Fibroblast of the aortic adventitia (primary cell): ENCODE measurements around the gene SCAF1. TPM values are rescaled to one million over a fixed set of nuclear protein-coding genes. Genes with fewer than 3 reads are reported as not detected.

Source experiments
- DNase-seq: peaks from one replicate; pipeline ENCODE4 v3.0.0-alpha.2; 2010; ENCODE audit warnings: low read depth
- H3K4me3 ChIP-seq: 2 replicates; pipeline ENCODE4 v1.5.1; 2011; ENCODE audit warnings: low read depth, mild to moderate bottlenecking, control low read depth, low read length, moderate library complexity
- CTCF ChIP-seq: IDR thresholded peaks from 2 replicates; pipeline ENCODE4 v1.5.1; 2011; ENCODE audit warnings: mild to moderate bottlenecking, low read length, control low read depth, inconsistent platforms; ENCODE audit not compliant: insufficient read depth
- total RNA-seq: library from RNA; depleted of rRNA; stranded (reverse); fragments of >200 nt; gene quantifications from 2 replicates; pipeline ENCODE4 v1.2.3, GENCODE V29; 2012; ENCODE audit warnings: low replicate concordance

The SCAF1 gene
- total RNA-seq, 1 donor = 16.9 TPM

GRCh38 chr19:49602806-49603205, 39.2 kb upstream of the SCAF1 start:
- TF ChIP-seq CTCF = no peak
- no peak overlapping the region for H3K4me3 ChIP-seq
- no peak for DNase-seq

- TF ChIP-seq CTCF = no peak
- H3K4me3 ChIP-seq = no peak overlapping the region
- DNase-seq = no peak
Observed at GRCh38 chr19:49605605-49606004, 36.4 kb upstream of the SCAF1 start.

GRCh38 chr19:49609499-49610092, 32.4 kb upstream of the SCAF1 start:
- TF ChIP-seq CTCF = no peak
- H3K4me3 ChIP-seq = no peak overlapping the region
- DNase-seq = no peak

GRCh38 chr19:49613374-49613773, 28.6 kb upstream of the SCAF1 start:
- no peak for TF ChIP-seq CTCF
- no peak overlapping the region for H3K4me3 ChIP-seq
- DNase-seq = peak; percentile 12

GRCh38 chr19:49614096-49614833, 27.7 kb upstream of the SCAF1 start:
- peak; percentile 32 for TF ChIP-seq CTCF
- peak; percentile 79 for DNase-seq
- H3K4me3 ChIP-seq = peak overlapping the region; percentile 35

GRCh38 chr19:49615861-49616260, 26.1 kb upstream of the SCAF1 start:
- no peak for DNase-seq
- no peak overlapping the region for H3K4me3 ChIP-seq
- no peak for TF ChIP-seq CTCF
